Measurements from ENCODE around the gene CFAP74. TPM values are rescaled to one million over a fixed set of nuclear protein-coding genes. Genes with fewer than 3 reads are reported as not detected.

The CFAP74 gene
- total and polyA plus RNA-seq, 2 of the 13 experiments (the other 11 are each of a cell fraction or from before 2014, with no cell fraction given) = 0.27 to 0.62 TPM

DNA sequence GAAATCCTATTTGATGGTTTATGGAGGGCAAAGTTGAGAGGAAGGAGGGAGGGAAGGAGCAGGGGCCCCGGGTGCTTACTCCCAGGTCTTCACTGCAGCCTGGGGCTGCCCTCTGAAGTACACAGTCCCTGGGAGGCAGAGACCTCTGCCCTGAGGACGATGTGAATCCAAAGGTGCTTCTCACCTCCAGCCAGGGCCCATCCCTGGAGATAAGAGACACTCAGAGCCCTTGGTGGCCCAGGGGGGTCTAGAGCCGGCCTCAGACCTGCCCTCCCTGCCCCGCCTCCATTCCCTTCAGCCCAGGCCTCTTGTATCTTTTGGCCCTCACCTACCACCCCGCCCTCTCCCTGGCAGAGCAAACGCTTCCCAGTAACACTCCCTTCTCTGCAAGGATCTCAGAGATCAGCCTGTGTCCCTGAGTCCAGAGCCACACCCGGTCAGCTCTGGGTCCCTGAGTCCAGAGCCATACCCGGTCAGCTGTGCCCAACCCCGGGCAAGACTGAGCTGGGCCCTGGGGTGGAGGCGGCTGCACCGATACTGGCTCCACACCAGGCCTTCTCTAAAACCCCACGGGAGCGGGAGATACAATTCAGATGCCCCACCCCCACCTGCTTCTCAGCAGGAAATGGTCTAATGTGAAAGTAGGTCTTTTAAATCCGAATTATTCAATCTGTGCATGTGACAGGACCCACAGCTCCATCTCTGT lies 109.1 kb downstream of the CFAP74 start (continued):
- TF ChIP-seq, protein P1, sequence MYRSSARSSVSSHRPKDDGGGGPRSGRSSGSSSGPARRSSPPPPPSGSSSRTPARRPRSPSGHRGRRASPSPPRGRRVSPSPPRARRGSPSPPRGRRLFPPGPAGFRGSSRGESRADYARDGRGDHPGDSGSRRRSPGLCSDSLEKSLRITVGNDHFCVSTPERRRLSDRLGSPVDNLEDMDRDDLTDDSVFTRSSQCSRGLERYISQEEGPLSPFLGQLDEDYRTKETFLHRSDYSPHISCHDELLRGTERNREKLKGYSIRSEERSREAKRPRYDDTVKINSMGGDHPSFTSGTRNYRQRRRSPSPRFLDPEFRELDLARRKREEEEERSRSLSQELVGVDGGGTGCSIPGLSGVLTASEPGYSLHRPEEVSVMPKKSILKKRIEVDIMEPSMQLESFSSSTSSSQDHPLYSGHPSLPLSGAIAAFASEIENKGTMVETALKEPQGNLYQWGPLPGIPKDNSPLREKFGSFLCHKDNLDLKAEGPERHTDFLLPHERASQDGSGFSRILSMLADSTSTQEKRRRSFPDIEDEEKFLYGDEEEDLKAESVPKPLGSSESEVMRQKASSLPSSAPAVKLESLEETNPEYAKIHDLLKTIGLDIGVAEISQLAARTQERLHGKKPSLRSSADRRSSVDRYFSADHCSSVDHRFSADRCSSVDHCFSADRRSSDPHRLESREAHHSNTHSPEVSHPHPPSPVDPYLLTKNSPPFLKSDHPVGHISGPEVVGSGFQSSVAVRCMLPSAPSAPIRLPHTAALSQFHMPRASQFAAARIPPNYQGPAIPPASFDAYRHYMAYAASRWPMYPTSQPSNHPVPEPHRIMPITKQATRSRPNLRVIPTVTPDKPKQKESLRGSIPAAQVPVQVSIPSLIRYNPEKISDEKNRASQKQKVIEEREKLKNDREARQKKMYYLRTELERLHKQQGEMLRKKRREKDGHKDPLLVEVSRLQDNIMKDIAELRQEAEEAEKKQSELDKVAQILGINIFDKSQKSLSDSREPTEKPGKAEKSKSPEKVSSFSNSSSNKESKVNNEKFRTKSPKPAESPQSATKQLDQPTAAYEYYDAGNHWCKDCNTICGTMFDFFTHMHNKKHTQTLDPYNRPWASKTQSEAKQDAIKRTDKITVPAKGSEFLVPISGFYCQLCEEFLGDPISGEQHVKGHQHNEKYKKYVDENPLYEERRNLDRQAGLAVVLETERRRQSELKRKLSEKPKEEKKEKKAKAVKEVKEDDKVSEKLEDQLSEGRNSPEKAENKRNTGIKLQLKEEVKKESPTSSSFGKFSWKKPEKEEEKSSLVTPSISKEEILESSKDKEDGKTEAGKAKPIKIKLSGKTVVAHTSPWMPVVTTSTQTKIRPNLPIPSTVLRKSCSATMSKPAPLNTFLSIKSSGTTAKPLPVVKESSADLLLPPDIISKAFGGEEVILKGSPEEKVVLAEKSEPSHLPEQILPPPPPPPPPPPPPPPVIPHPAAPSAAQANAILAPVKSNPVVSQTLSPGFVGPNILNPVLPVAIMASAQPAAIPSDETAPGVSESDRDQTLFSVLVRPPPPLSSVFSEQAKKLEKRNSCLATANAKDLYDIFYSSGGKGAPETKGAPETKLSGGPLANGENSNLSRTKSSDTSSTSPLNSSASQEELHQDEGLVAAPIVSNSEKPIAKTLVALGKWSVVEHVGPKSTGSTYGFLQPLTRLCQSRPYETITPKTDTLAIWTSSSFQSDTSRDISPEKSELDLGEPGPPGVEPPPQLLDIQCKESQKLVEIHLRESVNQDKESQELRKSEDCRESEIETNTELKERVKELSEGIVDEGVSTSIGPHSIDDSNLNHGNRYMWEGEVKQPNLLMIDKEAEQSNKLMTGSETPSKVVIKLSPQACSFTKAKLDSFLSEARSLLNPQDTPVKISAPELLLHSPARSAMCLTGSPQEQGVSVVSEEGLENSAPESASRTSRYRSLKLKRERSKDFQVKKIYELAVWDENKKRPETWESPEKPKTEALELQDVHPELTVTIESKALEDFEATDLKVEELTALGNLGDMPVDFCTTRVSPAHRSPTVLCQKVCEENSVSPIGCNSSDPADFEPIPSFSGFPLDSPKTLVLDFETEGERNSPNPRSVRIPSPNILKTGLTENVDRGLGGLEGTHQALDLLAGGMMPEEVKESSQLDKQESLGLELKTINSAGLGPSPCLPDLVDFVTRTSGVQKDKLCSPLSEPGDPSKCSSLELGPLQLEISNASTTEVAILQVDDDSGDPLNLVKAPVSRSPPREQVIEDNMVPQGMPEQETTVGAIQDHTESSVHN (CRISPR knock-in tag; IDR thresholded peaks at IDR 0.05) = no peak
- no peak for TF ChIP-seq RBFOX2 (IDR thresholded peaks at IDR 0.05; ENCODE audit: low read depth, low read length)
- TF ChIP-seq HNRNPL (IDR thresholded peaks at IDR 0.05; ENCODE audit: low read depth, low read length) = 0 out of 2 replicates have a peak, but pooled peaks have one; percentile 49
- no peak for TF ChIP-seq TBP (CRISPR knock-in tag; IDR thresholded peaks at IDR 0.05)
- TF ChIP-seq ZNF292 (CRISPR knock-in tag; IDR thresholded peaks at IDR 0.05; ENCODE audit: borderline replicate concordance, low read depth) = 0 out of 2 replicates have a peak, but pooled peaks have one; percentile 46
- no peak for TF ChIP-seq MEIS2 (CRISPR knock-in tag; IDR thresholded peaks at IDR 0.05)
- TF ChIP-seq DNMT1 (CRISPR knock-in tag; IDR thresholded peaks at IDR 0.05) = no peak
- TF ChIP-seq IRX3 (CRISPR knock-in tag; IDR thresholded peaks at IDR 0.05; ENCODE audit: borderline replicate concordance, low read depth) = no peak
- no peak for TF ChIP-seq FOXK2 (IDR thresholded peaks at IDR 0.05)
- TF ChIP-seq ZNF335 (CRISPR knock-in tag; IDR thresholded peaks at IDR 0.05) = no peak
- no peak for TF ChIP-seq MTA1 (CRISPR knock-in tag; IDR thresholded peaks at IDR 0.05; ENCODE audit: borderline replicate concordance)
- TF ChIP-seq SOX13 (IDR thresholded peaks at IDR 0.05) = no peak
- TF ChIP-seq SOX13 (CRISPR knock-in tag; conservative IDR thresholded peaks at IDR 0.05 in 1 of 2, IDR thresholded peaks at IDR 0.05 in 1 of 2) = no peak
- no peak for TF ChIP-seq ZC3H4 (CRISPR knock-in tag; IDR thresholded peaks at IDR 0.05; ENCODE audit: borderline replicate concordance)
- TF ChIP-seq MEIS1 (CRISPR knock-in tag; IDR thresholded peaks at IDR 0.05; ENCODE audit: borderline replicate concordance) = no peak
- TF ChIP-seq ADNP (CRISPR knock-in tag; IDR thresholded peaks at IDR 0.05) = no peak
- TF ChIP-seq, protein P2, sequence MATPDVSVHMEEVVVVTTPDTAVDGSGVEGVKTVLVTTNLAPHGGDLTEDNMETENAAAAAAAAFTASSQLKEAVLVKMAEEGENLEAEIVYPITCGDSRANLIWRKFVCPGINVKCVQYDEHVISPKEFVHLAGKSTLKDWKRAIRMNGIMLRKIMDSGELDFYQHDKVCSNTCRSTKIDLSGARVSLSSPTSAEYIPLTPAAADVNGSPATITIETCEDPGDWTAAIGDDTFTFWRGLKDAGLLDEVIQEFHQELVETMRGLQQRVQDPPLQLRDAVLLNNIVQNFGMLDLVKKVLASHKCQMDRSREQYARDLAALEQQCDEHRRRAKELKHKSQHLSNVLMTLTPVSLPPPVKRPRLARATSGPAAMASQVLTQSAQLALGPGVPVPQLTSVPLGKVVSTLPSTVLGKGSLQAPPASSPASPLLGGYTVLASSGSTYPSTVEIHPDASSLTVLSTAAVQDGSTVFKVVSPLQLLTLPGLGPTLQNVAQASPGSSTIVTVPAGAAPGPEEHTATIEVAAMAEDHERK (CRISPR knock-in tag; IDR thresholded peaks at IDR 0.05; ENCODE audit: low read depth) = no peak
- TF ChIP-seq ATRX (CRISPR knock-in tag; IDR thresholded peaks at IDR 0.05; ENCODE audit: borderline replicate concordance) = no peak
- no peak for TF ChIP-seq HNRNPLL (IDR thresholded peaks at IDR 0.05; ENCODE audit: low read depth, low read length, poor library complexity, severe bottlenecking)
- TF ChIP-seq ZNF7 (CRISPR knock-in tag; IDR thresholded peaks at IDR 0.05) = no peak

Measured in HepG2 (cell line).